Brain pericyte (primary cell): ENCODE data around the gene ZFR.
"Not testable (repeated sequence)": the region's sequence is repeated elsewhere in the genome, so short reads cannot be mapped to it uniquely, and the experiment has no call there.

Experiments
- DNase-seq: peaks from one replicate; pipeline ENCODE4 v3.0.0-alpha.2; 2012; ENCODE audit warnings: low read depth, low spot score

ZFR gene

DNA sequence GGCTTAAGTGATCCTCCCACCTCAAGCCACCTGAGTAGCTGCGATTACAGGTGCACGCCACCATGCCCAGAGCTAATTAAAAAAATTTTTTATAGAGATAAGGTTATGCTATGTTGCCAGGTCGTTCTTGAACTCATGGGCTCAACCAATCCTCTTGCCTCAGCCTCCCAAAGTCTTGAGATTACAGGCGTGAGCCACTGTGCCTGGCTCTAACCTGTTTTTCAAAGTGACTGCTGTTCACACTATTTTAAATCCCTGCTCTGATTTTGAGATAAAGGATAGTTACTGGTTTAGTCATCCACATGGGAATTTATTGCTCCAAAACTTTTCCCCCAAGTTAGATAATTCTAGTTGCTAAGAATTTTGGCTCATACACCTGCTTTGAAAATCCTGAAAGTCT is 83.6 kb downstream of the ZFR start:
- no peak for DNase-seq

DNA sequence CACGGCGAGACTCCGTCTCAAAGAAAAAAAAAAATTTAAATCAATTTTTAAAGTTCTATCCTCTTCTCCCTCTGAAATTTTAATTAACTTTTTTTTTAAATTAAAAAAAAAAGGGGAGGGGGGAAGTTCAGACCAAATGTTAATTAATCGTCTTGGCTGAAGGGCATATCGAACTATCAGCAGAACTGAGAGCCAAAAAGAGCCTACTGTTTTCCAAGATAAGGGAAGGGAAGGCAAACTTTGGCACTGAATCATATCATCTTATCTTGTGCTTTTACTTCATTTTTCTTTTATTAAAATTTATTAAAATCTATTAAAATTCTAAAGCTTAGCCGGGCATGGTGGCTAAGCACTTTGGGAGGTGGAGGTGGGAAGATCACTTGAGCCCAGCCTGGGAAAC is 85.9 kb downstream of the ZFR start:
- DNase-seq: no peak

DNA sequence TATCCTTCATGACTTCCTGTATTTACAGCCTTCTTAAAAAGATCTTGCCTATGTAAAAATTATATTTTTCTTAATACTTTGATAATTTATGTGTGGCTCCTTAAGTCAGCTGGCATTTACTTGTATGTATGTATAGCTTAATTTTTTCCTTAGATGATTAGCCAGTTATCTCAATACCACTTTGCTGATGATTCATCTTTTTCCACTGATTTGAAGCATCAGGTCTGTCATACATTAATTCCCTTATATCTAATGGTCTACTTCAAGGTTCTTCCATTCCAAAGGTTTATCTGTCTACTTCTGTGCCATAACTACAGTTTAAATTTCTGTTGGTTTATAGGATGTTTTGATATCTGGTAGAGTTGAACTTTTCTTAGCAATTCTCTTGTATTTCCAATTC is 86.9 kb downstream of the ZFR start:
- DNase-seq: no peak

DNA sequence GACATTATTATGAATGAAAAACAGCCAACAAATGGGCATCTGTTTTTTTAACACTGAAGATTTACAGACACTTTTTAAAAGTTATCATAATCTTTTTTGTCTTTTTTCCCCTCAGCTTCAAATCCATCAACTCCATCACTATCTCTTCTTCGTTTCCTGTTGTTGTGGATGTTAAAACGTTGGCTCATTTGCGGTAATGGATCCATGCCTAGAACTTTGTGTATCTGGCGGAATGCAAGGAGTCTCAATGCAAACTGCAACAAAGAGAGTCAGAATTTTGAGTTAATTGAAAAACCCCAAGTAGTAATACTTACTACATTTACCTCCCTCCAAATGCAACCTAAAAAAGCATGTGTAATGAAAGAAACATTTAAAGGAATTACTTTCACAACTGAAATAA is 88.9 kb downstream of the ZFR start:
- DNase-seq: no peak

DNA sequence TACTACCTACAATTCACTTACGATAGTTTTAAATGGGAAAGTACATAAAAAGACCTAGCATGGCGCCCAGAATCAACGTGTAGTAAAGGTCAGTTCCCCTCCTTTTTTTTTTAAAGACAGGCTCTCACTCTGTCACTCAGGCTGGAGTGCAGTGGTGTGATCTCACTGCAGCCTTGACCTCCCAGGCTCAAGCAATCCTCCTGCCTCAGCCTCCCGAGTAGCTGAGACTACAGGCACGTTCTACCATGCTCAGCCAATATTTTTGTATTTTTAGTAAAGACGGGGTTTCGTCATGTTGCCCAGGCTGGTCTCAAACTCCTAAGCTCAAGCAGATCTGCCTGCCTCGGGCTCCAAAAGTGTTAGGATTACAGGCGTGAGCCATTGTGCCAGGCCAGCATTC is 91.1 kb downstream of the ZFR start:
- DNase-seq: no peak

DNA sequence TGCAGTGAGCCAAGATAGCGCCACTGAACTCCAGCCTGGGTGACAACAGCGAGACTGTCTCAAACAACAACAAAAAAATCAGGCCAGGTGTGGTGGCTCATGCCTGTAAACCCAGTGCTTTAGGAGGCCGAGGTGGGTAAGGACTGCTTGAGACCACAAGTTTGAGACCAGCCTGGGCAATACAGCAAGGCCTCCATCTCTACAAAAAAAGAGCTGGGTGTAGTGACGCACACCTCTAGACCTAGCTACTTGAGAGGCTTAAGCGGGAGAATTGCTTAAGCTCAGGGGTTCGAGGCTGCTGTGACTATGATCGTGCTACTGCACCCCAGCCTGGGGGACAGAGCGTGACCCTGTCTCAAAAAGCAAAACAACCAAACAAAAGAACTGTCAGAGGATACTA is 91.9 kb downstream of the ZFR start:
- no peak for DNase-seq

DNA sequence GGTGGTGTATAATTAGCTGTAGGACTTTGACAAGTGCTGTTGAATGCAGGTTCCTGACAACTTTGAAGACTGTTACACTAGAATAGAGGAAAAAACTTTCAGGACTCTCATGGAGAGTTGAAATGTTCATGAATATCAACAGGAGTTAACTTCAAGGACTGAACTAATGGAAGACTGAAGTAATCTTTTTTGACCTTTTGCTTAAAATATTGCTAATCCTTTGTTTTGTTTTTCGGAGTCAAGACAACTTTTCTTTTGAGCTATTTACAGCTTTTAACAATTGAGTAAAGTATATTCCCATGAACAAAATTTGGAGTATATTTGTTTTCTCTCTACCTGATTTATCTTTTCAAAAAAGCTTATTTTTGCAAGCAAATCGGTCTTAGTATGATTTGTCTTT is 97.7 kb downstream of the ZFR start:
- no peak for DNase-seq

DNA sequence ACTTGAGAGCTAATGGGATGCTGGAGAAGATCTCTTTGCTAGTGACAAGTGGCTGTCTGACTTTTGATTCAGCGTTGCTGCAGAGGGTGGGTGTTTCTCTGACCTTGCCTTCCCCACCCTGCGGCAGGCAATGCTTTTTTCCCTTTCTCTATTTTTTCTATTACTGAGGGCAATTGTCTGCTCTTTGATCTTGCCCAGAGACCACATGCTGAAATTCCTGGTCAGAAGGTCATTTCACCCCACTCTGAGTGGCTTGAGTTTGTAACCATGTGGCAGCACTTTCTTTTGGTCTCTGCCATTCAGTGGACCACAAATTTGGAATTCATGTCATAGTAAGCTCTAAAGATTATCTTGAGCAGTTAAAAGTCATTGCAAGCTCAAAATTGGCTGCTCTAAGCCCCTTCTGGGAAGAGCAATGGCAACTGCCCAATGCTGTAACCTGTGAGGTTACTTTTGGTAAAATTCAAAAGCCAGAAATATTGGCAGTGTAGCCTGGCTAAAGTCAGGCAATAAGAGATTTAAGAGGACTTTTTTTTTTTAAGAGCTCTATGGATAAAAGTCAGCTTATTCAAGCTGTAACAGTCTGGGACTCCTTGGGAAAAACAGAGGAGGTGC is 101.4 kb downstream of the ZFR start:
- no peak for DNase-seq

DNA sequence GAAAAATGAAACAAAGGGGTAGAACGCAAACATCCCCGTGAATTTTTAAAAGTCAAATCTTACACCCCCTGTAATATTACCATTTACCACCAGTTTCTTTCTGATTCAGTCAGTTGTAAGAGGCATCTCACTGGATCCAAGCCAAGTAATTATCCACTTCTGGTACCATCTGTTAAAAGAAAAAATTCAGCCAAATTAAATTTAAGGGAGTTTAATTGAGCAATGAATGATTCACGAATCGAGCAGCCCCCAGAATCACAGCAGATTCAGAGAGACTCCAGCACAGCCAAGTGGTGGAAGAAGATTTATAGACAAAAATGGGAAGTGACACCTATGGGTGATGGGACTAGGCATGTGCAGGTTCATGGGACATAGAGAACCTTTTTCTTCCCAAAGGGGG is 101.9 kb downstream of the ZFR start:
- DNase-seq: no peak

DNA sequence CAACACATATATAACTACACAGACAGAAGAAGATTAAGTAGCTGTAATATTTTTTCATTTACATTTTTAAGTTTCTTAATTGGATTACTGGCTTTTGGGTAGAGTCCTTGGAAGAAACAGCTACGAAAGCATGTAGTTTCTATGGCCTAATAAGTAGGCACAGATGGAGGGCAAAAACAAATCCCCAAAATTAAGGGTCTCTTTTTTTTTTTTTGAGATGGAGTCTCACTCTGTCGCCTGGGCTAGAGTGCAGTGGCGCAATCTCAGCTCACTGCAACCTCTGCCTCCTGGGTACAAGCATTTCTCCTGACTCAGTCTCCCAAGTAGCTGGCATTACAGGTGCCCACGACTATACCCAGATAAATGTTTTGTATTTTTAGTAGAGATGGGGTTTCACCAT is 104.7 kb downstream of the ZFR start:
- no peak for DNase-seq

DNA sequence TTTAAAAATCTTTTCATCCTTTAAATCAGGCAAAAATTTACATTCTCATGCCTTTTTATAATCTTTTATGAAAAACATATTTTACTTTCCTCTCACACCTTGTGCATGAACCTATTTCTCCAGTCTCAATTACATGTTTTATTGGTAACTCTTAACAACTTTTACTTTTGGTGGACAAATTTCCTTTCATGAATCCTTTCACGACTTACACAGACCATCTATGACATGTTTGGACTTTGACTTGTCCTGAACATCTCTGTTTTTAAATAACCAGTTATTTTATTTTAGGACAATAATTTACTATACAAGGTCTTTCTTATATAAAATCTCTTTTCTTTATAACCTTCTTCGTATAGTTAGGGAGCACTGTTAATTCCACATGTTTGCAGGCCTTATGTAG is 105.3 kb downstream of the ZFR start:
- no peak for DNase-seq

DNA sequence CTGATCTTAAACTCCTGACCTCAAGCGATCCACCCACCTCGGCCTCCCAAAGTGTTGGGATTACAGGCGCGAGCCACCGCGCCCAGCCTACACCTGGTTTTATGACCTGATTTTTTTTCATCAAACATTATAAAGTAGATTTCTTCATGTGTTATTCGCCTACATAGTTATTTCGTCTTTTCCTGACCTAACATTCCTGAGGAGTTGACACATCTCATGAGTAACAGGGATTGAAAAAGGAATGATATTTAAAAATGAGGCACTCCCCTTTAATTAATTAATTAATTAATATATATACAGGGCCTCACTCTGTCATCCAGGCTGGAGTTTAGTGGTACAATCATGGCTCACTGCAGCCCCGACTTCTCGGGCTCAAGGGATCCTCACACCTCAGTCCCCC is 111.6 kb downstream of the ZFR start:
- no peak for DNase-seq

DNA sequence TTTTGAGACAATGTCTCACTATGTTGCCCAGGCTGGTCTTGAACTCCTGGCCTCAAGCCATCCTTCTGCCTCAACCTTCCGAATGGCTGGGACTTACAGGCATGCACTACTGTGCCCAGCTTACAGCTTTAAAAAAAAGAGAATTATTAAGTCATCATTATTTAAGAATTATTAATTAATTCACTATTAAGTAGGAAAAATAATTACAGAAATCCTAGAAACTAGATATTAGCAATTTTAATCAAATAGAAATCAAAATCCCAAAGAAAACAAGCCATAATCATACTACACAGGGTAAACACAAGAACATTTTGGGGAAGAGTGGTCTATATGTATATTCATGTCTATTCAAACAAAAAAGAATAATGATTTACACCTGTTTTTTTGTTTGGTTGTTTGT is 112.2 kb downstream of the ZFR start:
- no peak for DNase-seq

DNA sequence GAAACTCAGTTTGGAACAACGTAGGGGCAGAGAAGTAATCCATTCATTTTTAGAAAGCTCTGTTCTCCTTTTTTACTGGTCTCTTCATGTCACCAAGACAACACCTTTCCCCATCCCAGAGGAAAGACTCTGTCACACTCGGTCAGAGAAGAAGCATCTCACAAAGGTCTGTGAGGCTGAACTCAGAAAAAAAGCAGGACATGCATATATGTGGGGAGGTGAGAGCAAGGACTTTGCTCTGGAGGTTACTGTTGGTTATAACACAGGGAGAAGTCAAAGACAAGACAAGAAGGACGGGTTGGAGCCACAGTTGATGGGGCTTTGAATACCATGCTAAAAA is 112.6 kb downstream of the ZFR start:
- no peak for DNase-seq

DNA sequence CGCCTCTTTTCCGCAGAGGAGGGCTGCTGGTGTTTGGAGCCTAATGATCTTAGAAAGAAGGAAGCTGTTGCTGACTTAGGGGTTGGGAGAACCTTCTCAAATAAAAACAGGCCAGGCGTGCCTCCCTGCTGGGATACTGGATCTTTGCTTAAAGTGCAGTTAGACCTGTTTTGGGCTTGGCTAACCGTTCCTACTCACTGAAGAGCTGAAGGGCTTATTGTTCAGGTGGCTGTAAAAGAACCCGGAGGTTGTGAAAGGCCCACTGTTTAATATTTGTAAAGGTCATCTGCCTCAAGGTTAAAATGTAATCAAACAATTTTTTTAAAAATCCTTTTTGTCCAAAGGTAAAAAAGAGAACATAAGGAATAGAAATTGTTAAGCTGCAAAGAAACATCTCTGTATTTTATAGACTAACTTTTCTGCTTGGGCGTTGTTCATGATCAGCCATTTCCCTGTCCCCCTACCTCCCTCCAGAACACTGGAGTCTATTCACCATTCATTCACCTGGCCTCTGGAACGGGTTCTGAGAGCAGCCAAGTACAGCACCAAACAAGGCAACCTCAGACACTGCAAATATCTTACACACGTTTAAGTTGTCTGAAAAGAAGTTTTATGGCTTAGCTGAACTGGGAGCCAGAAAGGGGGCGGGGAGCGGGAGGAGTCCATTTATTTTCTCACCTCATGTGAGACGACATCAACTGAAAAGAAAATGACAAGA is 113.2 kb downstream of the ZFR start:
- no peak for DNase-seq

DNA sequence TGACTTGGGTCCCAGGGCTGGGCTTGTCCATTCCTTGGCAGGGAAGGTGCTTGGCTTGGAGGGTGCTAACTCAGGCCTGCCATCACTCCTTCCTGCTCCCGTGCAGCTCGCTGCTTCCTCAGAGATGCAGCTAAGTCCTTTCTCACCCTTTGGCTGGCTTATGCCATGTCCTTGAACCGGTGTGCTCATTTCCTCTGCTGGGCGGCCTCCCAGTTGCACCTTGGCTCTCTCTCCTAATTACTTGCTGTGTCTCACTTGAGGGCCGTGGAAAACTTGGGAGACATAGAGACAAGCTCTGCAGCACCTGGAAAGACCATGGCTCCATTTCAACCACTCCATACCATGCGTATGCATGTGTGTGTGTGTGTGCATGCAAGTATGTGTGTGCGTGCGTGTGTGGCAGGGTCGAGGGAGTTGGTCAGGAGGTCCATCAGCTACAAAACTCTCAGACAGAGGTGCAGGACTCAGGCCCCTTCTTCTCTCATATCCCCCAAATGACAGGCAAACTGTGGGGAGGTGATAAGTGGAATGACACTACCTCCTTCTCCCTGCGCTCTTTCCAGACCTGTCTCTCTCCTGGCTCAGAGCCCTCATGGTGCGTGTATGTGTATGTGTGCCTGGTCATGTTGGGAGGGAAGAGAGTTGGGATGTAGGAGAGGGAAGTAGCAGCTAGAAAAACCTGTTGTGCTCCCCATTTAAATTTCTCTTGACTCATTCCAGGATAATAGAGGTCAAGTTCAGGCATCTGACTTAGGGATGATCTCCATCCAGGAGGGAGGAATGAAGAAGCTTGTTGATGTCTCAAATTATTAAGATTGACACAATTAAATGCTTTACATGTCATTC is 114.2 kb downstream of the ZFR start:
- DNase-seq: no peak

DNA sequence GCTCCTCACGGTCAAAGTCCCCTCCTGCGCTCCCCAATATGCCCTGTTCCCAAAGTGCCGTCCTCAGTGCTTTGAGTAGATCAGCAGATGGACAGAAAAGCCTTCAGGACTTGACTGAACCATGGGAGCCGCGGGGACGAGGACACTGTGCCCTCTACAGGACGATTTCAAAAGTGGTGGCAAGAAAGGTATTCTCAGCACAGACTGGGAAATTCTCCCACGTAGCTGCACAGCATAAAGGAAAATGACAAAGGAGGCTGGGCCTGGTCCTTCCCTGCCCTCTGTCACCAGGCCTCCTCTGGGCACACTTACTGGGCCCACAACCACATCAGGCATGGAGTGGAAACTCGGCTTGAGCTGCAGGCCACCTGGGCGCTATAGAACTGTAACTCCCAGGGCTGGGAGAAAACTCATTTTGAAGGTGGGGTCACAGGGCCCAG is 115.1 kb downstream of the ZFR start:
- DNase-seq: no peak

DNA sequence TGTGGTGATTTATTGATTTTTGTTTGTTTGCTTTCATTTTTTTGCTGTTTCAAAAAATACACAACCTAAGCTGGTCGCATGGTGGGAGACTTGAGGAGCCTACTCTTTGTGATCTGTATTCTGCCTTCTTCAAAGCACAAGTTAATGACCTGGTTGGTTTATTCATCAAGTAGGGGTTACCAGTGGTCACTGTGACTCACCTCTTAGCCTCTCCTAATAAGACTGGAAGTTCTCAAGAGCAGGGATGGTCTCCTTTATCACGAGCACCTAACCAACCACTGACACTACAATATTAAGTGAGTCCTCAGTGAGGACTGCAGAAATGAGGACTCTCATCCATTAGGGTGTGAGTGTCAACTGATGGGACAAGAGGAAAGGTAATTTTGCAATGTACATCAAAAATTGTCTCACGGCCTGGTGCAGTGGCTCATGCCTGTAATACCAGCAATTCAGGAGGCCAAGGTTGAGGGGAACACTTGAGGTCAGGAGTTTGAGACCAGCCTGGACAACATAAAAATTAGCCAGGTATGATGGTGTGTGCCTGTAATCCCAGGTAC is 118.2 kb downstream of the ZFR start:
- DNase-seq: no peak

DNA sequence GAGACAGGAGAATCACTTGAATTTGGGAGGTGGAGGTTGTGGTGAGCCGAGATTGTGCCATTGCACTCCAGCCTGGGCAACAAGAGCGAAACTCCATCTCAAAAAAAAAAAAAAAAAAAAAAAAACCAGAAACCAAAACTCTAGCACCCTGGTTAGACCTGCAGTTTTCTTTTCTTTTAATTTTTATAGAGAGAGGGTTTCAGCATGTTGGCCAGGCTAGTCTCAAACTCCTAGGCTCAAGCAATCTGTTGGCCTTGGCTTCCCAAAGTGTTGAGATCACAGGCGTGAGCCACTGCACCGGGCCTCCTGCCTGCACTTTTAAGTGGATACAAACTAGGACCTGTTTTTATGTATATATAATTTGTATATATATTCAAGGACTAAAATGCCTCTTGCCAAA is 118.9 kb downstream of the ZFR start:
- DNase-seq: no peak

DNA sequence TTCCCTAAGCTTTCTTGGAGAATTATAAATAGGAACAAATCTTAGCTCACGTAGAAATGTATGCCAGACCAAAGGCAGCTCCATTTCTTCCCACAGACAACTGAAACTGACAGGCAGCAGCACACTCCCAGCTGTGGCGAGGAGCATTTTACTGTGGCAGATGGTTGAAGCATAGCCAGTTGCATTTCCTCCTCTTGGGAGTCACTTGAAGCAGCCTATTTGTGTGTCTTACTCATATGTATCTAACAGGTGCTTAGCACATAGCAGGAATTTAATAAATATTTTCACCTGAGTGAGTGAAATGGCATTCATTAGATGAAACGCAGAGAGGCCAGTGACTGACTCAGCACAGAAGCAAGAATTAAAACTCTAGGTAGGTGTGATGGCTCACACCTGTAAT is 119.5 kb downstream of the ZFR start:
- no peak for DNase-seq

DNA sequence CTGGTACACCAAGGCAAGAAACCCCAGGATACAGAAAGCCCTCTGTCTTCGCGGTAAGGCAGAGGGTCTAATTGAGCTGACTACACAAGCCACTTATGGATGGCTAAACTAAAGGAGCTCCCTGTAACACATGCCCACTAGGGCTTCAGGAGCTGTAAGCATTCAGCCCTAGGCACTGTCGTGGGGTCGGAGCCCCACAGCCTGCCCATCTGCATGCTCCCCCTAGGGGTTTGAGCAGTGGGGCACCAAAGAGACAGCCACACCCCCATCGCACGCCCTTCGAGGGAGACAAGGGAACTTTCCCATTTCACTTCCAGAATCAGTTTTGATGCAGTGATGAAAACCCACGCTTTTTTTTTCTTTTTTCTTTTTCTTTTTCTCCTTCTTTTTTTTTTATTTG is 120.8 kb downstream of the ZFR start:
- DNase-seq: no peak

DNA sequence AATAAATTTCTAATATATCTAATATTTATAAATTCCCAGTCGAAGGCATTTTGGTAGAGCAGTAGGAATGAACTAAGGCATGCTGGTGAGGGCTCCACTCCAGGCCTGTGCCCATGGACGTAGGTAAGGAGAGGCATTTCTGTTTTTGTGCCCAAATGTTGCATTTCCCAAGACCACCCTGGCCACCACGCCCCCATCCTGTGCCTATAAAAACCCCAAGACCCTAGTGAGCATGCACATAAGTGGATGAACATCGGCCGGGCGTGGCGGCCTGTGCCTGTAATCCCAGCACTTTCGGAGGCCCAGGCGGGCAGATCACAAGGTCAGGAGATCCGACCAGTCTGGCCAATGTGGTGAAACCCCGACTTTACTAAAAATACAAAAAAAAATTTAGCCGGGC is 121.7 kb downstream of the ZFR start:
- no peak for DNase-seq

DNA sequence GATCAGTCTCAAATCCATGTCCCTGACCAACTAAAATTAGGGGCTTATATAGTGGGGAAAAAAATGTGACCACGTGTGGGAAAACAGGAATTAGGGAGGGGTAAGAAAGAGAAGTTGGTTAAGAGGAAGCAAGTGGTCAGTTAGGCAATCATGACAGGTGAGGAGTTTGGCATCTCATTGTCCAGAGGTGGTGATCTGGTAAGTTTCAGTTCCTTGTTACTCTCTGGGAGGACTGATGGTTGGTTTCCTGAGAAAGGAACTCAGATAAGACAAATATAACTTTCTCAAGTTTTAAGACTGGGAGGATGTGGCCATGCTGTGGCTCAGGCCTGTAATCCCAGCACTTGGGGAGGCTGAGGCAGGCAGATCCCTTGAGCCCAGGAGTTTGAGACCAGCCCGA is 122.8 kb downstream of the ZFR start:
- DNase-seq: not testable (repeated sequence)
